Gastrocnemius medialis (tissue), 4 donors: ENCODE results near the gene C5orf47.

Source experiments
- CTCF ChIP-seq, 5 experiments: fragments of 450-650 bp in 3 of 5; fragments of 200-600 bp in 2 of 5; sonication (generic) in 2 of 5; IDR thresholded peaks in 4 of 5; conservative IDR thresholded peaks in 1 of 5; 1 replicate in 4 of 5; 2 replicates in 1 of 5; pipeline ENCODE4 v1.5.1; 2016 to 2019; ENCODE audit warnings: antibody characterized with exemption in 5 of 5, mild to moderate bottlenecking in 3 of 5, moderate library complexity in 3 of 5
- POLR2A ChIP-seq, 2 donors: fragments of 450-650 bp; IDR thresholded peaks; one replicate each; pipeline ENCODE4 v1.6.1; 2017; ENCODE audit warnings: antibody characterized with exemption in 2 of 2, mild to moderate bottlenecking in 2 of 2, moderate library complexity in 2 of 2

- TF ChIP-seq CTCF (IDR thresholded peaks at IDR 0.05 in 4 of 5, conservative IDR thresholded peaks at IDR 0.05 in 1 of 5) = no peak
- no peak for TF ChIP-seq POLR2A (IDR thresholded peaks at IDR 0.05)
These were observed 57.6 kb downstream of the C5orf47 start for GRCh38 chr5:174046558-174046957.
